AG09319 (cell line): ENCODE data around the gene SLC25A53.

Experiments
- DNase-seq: peaks from one replicate; pipeline ENCODE4 v3.0.0-alpha.2; 2010; ENCODE audit warnings: low read depth; ENCODE audit errors: extremely low read depth
- TF ChIP-seq, protein P1 (sequence below): IDR thresholded peaks from 2 replicates; pipeline ENCODE4 v1.5.1; 2011; ENCODE audit warnings: low read depth, mild to moderate bottlenecking, inconsistent platforms, low read length, moderate library complexity

SLC25A53 gene, protein sequence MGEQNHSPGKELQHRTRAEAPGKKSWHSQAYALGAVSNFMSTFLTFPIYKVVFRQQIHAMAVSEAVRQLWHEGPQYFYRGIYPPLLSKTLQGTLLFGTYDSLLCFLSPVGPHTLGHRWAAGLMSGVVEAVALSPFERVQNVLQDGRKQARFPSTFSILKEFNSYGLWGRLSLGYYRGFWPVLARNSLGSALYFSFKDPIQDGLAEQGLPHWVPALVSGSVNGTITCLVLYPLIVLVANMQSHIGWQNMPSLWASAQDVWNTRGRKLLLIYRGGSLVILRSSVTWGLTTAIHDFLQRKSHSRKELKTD

DNA sequence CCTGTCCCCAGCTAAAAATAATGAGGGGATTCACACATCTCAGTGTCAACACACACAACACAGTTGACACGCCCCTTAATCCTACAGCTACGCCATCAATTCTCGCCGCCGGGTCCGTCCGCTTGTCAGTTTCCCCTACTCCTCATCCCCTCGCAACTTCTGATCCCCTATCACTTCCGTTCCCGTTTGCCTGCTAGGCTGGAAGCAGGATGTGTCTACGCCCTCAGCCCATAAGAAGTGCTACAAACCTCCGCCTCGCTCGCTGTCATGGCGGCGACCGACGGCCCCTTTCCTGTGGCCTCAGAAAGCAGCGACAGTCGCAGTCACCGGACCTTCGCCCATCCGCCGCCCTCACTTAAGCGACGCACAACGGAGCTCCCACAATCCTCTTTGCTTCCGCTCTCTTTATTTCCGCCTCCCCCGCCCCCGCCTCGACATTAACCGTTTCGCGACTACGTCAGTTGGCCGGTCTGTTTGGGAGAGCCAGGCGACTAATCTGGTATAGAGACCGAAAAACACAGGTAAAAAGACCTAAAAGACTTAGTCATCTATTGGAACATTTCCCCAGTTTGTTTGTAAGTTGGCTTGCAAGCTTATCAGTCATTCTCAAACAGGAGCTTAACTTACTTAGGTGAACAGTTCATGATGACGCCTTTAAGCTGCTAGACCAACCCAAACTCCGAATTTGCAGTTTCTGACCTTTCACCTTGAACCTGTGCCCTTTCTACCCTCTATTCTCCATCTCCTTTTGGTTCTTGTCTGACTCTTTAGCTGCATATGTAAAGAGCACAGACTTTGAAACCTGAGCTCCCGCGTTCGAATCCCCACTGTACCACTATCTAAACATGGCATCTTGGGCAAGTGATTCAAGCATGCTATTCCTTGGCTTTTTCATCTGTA is at the start of gene SLC25A53:
Gene SLC25A53, minus strand, starts transcription at position 380 of the 900 bp plus-strand sequence. CDS start 51,752 bp downstream, outside the sequence.
- TF ChIP-seq, protein P1, sequence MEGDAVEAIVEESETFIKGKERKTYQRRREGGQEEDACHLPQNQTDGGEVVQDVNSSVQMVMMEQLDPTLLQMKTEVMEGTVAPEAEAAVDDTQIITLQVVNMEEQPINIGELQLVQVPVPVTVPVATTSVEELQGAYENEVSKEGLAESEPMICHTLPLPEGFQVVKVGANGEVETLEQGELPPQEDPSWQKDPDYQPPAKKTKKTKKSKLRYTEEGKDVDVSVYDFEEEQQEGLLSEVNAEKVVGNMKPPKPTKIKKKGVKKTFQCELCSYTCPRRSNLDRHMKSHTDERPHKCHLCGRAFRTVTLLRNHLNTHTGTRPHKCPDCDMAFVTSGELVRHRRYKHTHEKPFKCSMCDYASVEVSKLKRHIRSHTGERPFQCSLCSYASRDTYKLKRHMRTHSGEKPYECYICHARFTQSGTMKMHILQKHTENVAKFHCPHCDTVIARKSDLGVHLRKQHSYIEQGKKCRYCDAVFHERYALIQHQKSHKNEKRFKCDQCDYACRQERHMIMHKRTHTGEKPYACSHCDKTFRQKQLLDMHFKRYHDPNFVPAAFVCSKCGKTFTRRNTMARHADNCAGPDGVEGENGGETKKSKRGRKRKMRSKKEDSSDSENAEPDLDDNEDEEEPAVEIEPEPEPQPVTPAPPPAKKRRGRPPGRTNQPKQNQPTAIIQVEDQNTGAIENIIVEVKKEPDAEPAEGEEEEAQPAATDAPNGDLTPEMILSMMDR, result no peak

DNA sequence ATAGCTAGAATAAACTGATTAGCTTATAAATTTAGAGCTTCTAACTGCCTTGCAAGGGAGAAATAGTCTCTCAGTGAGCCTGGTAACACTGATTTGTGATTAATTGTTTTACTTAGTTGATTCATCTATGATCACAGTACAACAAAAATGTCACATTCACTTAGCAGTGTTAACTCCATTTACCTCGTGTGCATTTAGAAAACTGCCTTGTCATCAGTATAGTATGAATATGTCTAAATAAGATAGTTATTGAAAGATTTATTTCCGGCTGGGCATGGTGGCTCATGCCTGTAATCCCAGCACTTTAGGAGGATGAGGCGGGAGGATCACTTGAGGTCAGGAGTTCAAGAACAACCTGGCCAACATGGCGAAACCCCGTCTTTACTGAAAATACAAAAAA is 48.7 kb upstream of the SLC25A53 start:
- no peak for DNase-seq
- TF ChIP-seq, protein P1, result no peak

More for the DNA sequence above, at the start of gene SLC25A53:
- peak; percentile 29 for DNase-seq

DNA sequence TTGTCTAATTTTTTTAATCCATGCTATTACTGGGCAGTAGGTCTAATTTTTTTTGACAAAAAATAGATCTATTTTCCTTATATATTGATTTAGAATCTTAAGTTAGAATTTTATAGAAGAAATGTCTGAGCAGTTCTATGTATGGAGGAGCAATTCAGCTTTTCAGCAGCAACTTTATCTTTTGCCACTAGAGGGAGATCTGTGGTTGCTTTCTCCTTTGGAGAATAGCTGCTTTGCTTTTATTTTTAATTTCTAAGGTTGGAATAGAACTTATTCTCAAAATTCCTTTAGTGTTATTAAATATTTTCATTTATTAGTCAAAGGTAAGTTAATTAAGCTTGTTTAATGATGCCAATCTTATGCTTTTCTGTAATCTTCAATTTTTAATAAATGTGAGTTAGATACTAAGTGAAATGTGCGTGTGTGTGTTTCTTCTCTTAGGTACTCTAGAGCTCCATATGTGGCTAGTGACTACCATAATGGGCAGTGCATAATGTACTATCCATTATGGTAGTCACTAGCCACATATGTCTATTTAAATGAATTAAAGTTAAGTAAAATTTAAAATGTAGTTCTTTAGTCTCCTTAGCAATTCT is 38.8 kb upstream of the SLC25A53 start:
- TF ChIP-seq, protein P1, result peak; percentile 86

DNA sequence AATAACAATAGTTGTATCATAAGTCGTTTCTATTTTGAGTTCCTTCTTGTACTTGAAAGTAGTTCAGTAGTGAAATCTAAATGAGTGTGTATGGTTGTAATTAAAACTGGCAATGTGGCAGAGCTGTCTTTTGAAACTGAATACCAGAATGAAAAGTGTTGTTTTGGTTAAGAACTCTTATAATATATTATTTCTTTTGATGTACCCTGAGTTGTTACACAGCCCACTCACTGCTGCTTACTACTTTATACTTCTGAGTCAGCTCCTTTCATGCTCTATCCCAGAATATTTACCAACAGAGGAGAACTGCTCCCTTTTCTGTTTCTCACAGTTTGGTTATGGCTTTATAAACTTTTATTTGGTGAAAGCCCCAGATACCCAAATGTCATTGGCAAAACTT is 38.2 kb upstream of the SLC25A53 start:
- no peak for DNase-seq

More for the DNA sequence above, 38.8 kb upstream of the SLC25A53 start:
- no peak for DNase-seq

DNA sequence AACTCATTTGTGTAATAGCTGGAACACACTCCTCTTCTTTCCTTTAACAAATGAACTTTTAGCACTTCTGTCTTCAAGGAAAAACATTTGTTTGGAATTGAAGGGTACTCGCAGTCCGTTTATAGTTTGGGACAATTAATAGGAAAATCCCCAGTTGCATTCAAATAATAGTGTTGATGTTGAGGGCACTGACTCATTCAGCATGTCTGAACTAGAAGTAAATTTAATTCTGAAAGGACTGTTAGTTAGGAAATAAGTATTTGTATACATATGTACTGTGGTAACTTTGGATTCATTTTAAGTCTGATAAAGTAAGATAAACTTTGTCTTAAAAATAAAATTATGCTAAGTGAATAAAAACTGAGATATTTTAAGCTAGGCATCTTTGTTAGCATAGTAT is 36.7 kb upstream of the SLC25A53 start:
- TF ChIP-seq, protein P1, result no peak
- no peak for DNase-seq

More for the DNA sequence above, 38.2 kb upstream of the SLC25A53 start:
- TF ChIP-seq, protein P1, result no peak

DNA sequence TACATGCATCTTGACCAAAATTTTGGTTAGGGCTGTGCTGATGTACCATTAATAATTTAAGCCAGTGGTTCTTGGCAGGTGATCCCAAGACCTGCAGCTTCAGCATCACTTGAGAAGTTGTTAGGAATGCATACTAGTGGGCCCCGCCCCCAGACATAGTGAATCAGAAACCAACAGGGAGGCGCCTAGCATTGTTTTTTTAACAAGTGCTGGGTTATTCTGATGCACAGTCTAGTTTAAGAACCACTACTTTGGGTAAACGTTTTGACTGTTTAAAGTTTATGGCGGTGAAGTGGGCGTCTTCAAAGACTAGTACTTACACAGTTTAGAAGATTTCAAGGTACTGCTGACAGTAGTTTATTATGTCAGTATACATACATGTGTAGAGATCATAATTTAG is 33.0 kb upstream of the SLC25A53 start:
- TF ChIP-seq, protein P1, result no peak
- DNase-seq, result no peak

DNA sequence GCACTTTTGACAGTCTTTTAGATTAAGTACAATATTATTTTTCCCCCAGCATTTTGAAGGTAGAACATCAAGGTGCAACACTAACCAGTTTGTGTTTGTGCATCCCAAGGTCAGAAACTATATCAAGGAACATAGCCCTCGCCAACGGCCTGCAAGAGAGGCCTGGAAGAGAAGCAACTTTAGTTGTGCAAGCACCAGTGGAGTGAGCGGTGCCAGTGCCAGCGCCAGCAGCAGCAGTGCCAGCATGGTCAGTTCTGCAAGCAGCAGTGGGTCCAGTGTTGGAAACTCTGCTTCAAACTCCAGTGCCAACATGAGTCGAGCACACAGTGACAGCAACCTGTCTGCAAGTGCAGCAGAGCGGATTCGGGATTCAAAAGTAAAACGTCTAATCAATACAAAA is 31.1 kb upstream of the SLC25A53 start:
- no peak for DNase-seq
- TF ChIP-seq, protein P1, result no peak
